GM19395 (cell line): ENCODE measurements around the gene RAMP3.
A peak's percentile ranks its signal among the peaks of the same experiment; 100 is the strongest.
"Not testable (repeated sequence)": the region's sequence is repeated elsewhere in the genome, so short reads cannot be mapped to it uniquely, and the experiment has no call there.

Experiments
- ATAC-seq: cut with Tn5 transposase; IDR thresholded peaks from one replicate; pipeline ENCODE4 v1.9.1; 2021; ENCODE audit warnings: mild to moderate bottlenecking, moderate library complexity; ENCODE audit not compliant: unreplicated experiment

RAMP3 gene

GRCh38 chr7:45190406-45191165 lies 33.0 kb downstream of the RAMP3 start:
- no peak for ATAC-seq

- no peak for ATAC-seq
Measured at GRCh38 chr7:45191396-45191795, 33.8 kb downstream of the RAMP3 start.

GRCh38 chr7:45192621-45193041 lies 35.0 kb downstream of the RAMP3 start:
- ATAC-seq: no peak

- no peak for ATAC-seq
Measured at GRCh38 chr7:45193828-45194227, 36.2 kb downstream of the RAMP3 start.

GRCh38 chr7:45196374-45196773 lies 38.8 kb downstream of the RAMP3 start:
- ATAC-seq: peak; percentile 83

GRCh38 chr7:45197461-45197860 lies 39.9 kb downstream of the RAMP3 start:
- ATAC-seq: no peak

GRCh38 chr7:45198986-45199385 lies 41.4 kb downstream of the RAMP3 start:
- ATAC-seq: no peak

- ATAC-seq: no peak
Measured at GRCh38 chr7:45199506-45199905, 41.9 kb downstream of the RAMP3 start.

GRCh38 chr7:45202625-45203024 lies 45.0 kb downstream of the RAMP3 start:
- no peak for ATAC-seq

- no peak for ATAC-seq
Measured at GRCh38 chr7:45203036-45203435, 45.4 kb downstream of the RAMP3 start.

- no peak for ATAC-seq
Measured at GRCh38 chr7:45203459-45203858, 45.9 kb downstream of the RAMP3 start.

GRCh38 chr7:45203936-45204445 lies 46.4 kb downstream of the RAMP3 start:
- peak; percentile 91 for ATAC-seq

GRCh38 chr7:45206266-45206665 lies 48.7 kb downstream of the RAMP3 start:
- ATAC-seq: not testable (repeated sequence)

- ATAC-seq: not testable (repeated sequence)
Measured at GRCh38 chr7:45209909-45210308, 52.3 kb downstream of the RAMP3 start.

- ATAC-seq: no peak
Measured at GRCh38 chr7:45211066-45211465, 53.5 kb downstream of the RAMP3 start.

GRCh38 chr7:45211958-45212357 lies 54.4 kb downstream of the RAMP3 start:
- ATAC-seq: no peak

- ATAC-seq: no peak
Measured at GRCh38 chr7:45212606-45213005, 55.0 kb downstream of the RAMP3 start.

- no peak for ATAC-seq
Measured at GRCh38 chr7:45215601-45216062, 58.0 kb downstream of the RAMP3 start.

- ATAC-seq: no peak
Measured at GRCh38 chr7:45216181-45216580, 58.6 kb downstream of the RAMP3 start.

- no peak for ATAC-seq
Measured at GRCh38 chr7:45216622-45217165, 59.1 kb downstream of the RAMP3 start.

GRCh38 chr7:45217358-45217757 lies 59.8 kb downstream of the RAMP3 start:
- no peak for ATAC-seq

GRCh38 chr7:45219130-45219529 lies 61.5 kb downstream of the RAMP3 start:
- no peak for ATAC-seq
